HT1080 (cell line): ENCODE measurements around the gene DOCK8. TPM values are rescaled to one million over a fixed set of nuclear protein-coding genes. Genes with fewer than 3 reads are reported as not detected.
A peak's percentile ranks its signal among the peaks of the same experiment; 100 is the strongest.
"Not testable (repeated sequence)": the region's sequence is repeated elsewhere in the genome, so short reads cannot be mapped to it uniquely, and the experiment has no call there.

Experiments
- DNase-seq: peaks from one replicate; pipeline ENCODE4 v3.0.0-alpha.2; 2015; ENCODE audit warnings: low read depth
- total RNA-seq: library from RNA; depleted of rRNA; stranded (reverse); fragments of >200 nt; shearing (Covaris generic); gene quantifications from 2 replicates; pipeline ENCODE4 v1.2.3, GENCODE V29; 2014

Gene DOCK8
- total RNA-seq, 1 experiment from 2014 or later = not detected

DNA sequence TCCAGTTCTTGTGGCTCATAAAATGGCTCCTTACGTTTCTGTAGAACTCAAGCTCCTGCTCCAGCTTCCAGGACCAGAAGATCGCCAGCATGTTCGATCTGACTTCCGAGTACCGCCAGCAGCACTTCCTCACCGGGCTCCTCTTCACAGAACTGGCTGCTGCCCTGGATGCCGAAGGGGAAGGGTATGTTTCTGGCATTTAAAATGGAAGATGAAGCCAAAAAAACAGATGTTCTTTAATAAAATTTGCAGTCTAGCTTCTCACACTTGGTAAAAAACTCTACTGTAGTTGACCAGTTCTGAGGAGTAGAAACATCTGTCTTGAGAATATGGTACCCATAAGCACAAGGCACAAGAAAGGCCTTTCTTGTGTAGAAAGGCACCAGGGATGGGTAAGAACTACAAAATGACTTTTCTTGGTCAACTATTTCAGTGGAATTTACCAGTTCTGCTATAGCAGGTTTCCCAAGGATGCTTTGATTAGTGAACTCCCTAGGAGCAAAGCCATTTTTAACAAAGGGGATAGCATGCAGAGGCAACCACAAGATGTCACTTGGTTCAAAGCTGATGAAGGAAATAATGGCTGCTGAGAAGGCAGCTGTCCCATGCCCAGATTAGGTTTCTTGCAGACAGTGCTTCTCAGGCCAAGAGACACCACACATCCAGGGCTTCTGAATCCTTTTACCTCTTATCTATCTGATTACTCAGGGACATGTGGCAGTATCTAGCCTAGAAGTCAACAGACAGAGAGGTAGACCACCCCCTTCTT lies 192.4 kb downstream of the DOCK8 start:
- DNase-seq = no peak

DNA sequence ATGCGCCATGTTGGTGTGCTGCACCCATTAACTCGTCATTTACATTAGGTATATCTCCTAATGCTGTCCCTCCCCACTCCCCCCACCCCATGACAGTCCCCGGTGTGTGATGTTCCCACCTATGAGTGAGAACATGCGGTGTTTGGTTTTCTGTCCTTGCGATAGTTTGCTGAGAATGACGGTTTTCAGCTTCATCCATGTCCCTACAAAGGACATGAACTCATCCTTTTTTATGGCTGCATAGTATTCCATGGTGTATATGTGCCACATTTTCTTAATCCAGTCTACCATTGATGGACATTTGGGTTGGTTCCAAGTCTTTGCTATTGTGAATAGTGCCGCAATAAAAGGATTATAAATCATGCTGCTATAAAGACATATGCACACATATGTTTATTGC lies 195.0 kb downstream of the DOCK8 start:
- DNase-seq = not testable (repeated sequence)

DNA sequence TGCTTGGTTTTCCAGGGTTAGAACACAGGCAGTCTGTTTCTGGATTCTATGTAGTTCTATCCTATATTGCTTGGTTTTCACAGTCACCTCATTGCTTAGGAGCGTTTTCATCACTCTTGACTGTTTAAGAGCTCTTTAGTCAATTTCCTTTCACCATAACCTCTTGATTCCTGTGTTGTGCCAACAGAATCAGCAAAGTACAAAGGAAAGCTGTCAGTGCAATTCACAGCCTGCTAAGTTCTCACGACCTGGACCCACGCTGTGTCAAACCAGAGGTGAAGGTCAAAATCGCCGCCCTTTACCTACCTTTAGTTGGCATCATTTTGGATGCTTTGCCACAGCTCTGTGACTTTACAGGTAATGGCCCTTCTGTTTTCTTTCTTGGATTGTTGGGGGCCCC lies 199.9 kb downstream of the DOCK8 start:
- DNase-seq = no peak

DNA sequence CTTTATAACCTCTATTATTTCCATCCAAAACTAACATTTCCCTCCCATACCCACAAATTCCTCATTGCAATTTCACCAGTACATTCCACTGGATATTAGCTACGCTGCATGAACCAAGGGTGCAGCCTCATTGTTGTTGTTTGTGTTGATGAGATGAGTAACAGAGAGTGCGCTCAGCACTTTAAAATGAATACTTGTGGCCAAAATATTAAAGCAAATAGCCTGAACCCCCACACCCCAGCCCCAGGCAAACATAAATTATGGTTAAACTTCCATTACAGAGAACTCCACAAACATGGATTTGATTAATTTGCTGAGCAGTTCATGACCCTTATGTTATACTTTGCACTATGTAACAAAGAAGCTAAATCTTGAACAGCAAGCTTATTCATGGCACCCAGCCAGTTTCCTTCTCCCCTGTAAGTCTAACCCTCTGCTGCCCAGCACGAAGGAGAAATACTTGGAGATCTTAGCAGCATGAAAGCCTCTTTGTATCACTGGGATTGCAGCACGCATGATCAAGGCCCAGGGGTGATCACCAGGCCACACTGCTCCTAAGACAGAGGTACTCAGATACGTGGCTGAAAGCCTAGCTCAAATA lies 205.0 kb downstream of the DOCK8 start:
- DNase-seq = no peak

DNA sequence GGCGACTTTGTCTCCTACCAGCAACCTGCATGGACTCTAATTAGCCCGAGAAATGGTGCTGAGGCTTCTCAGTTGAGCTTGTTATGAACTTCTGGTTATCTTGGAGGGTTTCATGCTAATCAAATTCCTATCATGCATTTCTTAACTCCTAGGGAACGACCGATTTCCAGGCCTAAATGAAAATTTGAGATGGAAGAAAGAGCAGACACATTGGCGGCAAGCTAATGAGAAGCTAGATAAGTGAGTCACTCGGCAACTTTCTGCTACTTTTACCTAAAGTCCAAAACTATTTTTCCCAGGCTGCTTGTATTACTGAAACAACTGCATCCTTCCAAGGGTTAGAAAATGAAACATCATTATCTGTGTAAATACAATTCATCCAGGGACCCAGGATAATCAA lies 207.2 kb downstream of the DOCK8 start:
- no peak for DNase-seq

DNA sequence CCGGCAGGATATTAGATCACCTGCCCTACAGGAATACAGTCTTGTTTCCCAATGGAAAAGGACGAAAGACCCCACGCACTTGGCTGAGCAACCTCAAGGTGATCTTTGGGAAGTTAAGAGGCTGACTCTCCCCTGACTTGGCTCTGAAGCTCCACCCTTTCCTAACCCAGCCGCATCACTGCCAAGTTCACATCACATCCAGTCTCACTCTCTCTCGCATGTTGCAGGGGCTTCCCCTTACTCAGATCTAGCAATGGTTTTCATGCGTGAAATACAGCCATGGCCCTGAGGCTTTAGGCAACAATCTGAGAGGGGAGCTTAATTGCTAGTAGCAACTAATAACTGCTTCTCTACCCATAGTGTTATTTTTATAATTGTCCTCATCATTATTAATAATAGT lies 211.6 kb downstream of the DOCK8 start:
- DNase-seq = no peak

DNA sequence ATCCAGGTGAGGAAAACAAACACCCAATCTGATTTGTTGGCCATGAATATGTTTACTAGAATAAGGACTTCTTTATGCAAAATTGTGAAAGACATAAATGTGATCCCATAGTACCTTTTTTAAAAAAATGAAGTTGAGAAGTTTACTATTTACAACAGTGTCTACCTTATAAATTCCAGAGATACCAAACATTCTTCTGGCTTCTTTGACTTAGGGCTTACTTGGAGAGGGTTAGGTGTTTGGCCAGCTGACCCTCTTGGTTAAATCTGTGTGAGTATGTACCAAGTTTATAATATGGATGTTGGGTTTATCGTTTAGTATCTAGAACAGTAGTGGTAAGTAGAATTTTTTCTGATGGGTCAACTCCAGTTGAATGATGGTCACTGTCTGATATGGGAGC lies 212.3 kb downstream of the DOCK8 start:
- DNase-seq = no peak

DNA sequence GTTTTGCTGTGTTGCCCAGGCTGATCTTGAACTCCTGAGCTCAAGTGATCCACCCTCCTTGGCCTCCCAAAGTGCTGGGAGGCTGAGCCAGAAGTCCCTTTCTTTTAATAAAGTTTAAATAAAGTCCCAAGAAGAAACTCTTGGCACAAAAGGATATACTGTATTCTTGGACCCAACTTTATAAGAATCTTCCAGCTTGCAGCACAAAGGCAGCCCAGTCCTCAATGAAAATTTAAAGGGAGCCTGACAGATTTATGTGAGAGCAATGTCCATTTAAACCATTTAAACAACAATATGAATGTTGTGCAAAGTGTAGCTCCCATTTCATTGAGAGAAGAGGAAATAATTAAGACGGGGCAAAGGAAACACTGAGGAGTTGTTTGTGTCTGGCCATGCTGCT lies 217.0 kb downstream of the DOCK8 start:
- DNase-seq = no peak

DNA sequence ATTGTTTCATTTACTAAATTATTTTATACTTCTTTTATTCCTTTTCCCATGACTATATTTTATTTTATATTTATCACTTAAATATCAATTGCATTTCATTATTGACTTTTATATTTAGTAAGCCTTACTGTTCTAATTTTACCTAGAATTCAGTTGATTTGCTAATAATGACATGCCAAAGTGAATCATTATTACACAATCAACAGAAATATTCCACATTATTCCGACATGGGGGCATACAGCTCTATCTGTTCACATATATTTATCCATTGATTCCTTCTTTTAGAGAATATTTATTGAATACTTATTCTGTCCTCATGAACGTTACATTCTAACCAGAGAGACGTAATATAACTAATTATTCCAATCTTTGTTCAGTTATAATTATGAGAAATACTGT lies 221.8 kb downstream of the DOCK8 start:
- DNase-seq = no peak

DNA sequence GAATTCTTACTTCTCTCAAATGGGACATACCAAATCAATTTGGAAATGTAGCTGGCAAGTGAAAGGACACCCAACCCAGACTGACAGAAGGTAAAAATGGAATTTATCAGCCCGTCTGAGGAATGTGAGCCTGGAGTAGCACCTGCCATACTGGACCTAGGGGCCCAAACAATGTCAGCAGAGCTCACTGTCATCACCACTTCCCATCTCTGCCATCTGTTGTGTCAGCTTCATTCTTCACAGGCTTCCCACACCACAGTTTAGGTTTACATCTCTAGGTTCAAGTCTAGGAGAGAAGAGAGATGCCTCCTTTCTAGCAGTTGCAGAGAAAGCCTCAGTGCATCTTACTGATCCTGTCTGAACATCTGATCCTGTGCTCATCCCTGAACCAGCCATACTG lies 222.4 kb downstream of the DOCK8 start:
- no peak for DNase-seq

DNA sequence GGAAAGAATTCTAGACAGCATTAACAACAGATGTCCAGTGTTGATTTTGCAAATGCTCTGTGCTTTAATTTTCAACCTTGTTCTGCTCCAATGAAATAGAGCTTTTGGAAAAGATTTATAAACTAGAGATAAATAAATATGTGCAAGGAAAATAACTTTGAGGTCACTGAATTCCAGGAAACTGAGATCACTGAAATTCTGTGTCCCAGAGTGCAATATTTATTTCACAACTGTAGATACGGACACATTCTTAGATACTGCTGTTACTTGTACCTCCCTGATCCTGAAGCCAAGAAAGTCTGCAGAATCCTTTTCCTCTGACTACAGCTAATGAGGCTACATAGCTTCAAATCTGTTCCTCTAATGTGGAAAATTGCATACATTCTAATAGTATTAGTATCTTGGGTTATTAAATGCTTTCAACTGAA lies 222.9 kb downstream of the DOCK8 start:
- DNase-seq = no peak

DNA sequence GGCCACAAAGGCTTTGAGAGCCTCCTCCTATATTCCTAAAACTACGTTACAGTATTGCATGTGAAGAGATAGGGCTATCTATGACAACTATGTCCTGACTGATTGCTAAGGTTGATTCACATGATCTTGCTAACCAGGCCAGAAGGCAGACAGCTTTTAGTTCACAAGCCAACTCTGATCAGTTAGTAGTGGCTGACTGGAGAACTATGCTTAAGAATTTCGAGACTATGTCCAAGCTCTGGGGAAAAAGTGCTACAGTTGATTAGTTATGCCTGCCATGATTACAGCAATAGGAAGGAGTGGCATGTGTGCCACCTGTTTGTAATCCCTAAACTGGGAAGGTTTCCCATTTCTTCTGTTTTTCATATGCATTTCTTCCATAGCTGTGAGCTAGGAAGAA lies 223.4 kb downstream of the DOCK8 start:
- DNase-seq = no peak

DNA sequence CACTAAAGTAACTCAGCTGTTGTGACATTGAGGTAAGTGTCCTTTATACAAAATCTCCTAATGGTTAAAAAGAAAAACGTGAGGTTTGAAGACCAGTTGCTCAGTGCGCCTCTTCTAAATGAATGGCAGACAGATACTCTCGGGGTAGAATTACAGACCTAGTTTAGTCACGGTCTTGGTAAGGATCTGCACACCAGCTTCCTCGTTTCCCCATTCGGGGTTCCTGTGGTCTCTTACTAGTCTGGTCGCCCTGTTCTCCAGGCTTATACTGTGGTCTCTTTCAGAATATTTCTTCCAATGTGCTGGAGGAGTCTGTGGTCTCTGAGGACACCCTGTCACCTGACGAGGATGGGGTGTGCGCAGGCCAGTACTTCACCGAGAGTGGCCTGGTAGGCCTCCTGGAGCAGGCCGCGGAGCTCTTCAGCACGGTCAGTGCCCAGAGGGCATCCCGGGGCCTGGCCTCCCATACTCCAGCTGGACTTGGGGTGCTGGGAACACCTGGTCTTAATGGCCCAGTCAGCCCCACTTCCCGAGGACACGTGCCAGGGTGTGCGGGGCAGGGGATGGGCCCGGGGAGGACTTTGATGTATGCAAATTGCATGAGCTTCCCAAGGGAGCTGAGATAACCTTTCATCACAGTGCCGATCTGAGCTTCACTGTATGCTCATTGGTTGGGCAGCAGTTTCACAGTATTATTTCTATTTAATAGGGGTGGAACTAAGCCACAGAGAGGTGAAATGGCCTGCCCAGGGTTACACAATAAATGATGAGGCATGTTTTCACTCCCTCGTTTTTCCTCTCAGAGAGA lies 224.5 kb downstream of the DOCK8 start:
- no peak for DNase-seq

DNA sequence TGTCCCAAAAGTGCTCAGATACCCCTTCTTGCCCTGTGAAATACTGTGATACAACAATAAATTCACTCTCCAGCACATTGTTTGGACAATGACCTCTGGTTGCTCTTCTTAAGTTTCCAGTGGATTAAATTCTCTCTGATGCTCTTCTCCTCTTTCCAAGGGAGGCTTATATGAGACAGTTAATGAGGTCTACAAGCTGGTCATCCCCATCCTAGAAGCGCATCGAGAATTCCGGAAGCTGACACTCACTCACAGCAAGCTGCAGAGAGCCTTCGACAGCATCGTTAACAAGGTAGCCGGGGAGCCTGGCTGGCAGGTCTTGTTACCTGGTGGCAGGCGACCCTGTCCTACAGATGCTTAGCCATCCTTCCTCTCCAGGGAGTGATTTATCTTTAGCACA lies 226.5 kb downstream of the DOCK8 start:
- DNase-seq = no peak

DNA sequence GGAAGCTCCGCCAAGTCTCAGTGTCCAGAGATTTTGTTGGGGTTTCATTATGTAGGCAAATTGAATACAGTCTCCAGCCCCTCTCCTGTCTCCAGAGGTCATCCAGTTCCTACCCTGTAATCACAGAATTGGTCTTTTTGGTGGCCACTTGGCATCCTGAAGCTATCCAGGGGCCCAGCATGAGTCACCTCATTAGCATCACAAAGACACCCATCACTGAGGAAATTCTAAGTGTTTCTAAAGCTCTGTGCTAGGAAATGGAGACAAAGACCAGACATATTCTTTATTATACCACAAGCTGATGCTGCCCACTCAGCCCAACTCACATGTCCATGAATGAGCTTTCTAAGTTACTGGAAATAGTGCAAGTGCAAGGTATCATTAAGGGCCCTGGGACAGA lies 229.9 kb downstream of the DOCK8 start:
- no peak for DNase-seq

DNA sequence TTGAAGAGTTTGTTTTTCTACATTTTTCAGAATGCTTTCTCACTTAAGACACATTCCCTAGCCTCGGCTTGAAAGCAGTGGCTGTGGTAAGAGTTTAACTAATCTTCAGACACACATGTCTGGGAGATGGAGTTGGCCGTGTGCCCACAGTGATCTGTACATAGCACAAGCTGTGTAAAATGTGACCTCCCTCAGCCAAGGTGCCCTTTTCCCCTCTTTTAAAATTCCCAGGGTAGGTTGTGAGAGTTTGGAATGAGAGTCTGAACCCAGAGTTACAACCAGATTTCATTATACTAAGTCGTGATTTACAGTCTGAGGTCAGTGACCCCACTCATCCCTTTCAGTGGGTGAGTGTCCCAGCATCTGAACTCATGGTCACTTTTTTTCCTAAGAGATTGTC lies 230.4 kb downstream of the DOCK8 start:
- DNase-seq = no peak

DNA sequence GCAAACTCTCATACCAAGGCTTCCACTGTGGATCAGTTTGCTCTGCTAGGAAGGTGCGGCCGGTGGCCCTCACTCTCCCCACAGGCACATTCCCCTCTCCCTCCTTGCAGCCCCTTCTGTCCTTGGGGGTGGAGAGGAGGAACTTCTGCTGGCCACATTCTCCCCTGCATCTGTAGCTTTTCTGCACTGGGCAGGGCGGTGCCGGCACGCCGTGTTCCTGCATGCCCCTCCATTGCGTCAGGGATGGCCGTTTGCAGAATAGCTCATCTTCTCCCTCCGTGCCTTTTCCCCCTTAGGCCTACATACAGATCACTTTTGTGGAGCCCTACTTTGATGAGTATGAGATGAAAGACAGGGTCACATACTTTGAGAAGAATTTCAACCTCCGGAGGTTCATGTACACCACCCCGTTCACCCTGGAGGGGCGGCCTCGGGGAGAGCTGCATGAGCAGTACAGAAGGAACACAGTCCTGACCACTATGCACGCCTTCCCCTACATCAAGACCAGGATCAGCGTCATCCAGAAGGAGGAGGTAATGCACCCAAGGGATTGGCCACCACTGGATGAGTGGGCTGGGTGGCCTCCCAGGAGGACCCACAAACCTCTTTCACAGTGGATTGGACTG lies 231.5 kb downstream of the DOCK8 start:
- no peak for DNase-seq

DNA sequence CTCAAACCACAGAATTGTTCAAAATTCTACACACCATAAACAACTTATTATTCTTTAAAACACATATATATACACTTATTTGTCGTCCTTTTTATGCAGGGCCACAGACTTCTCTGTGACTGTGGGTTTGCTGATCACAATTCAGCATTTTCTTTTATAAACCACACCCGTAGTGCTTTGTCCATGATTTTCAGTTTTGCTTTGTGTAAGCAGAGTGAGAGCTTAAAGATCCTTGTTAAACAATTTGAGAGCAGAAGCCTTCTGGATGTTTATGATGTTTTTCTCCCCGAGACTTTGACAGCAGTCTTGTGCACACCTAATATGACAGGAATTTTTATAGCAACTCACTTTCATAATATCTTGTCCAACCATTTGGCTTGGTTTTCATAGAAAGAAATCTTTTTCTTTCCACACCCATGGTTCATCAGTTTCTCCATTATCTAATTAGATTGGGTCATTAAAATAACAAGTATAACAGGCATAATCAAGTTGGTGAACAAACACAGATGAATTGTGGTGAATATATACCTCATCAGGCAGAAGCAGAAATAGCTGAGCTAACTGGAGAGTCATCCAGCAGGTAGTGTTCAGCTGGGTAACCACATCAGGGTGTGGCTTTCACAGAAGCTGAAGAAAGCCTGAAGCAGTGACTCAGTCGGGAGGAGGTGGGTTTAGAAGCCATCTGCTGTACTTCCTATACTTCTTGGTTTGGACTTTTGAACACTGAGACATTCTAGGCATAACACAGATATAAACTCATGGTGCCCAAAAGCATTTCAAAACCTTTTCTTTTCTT lies 232.8 kb downstream of the DOCK8 start:
- DNase-seq = peak; percentile 64

DNA sequence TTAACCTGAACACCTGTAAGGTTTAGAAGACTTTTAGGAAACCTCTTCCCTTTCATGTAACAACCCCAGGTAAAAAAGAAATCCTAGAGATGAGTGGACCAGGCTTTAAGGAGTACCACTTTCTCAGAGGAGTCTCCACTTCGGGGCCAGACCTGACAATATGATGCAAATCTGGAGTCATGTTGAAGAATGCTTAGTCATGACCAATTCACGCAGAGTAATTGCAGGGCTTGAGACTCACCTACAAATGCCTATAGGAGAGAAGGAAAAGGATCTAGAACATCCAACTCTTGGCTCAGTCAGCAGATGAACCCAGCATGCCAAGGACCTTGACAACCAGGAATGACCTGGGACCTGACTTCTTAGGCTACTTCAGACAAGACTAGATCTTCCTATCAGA lies 235.4 kb downstream of the DOCK8 start:
- DNase-seq = no peak

DNA sequence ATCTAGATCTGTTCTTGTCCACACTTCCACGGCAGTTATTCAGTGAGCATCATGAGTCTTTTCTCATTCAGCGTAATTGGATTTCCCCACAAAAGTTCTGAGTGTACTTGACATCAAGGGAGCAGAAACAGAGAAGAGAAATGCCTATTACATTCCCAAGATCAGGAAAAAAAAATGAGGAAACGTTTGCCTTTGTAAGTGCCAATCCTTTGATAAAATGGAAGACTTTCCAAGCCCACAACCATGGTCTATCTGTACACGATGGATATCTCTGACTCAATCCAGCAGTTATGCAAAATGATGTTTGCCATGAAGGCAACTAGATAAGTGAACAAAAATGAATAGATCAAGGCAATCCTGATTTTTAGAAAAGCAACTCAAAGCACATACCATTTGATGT lies 235.9 kb downstream of the DOCK8 start:
- DNase-seq = no peak

DNA sequence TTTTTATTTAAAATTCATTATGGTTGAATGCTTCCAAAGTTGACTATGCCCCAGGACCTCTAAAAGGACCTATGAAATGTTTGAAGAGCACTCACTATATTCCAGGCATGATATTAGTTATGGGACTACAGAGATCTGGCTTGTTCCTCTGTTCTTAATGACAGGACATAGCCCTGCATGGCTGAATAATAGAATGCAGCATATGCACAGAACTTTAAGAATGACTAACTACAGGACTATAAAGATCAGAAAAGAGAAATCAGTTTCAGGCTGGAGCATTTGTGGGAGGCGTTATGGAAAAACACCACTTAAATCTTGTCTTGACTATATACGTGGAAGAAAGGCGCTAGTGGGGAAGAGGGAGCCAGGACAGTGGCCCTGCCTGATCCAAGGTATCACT lies 239.2 kb downstream of the DOCK8 start:
- DNase-seq = no peak
